SU-DHL-6 (cell line): ENCODE measurements around the gene HK1.

ENCODE experiments used
- CTCF ChIP-seq: fragments of 200-600 bp; sonication (generic); IDR thresholded peaks from one replicate; pipeline ENCODE4 v1.5.1; 2017; ENCODE audit warnings: antibody characterized with exemption, mild to moderate bottlenecking, low read length, moderate library complexity; ENCODE audit not compliant: insufficient read depth, poor library complexity, severe bottlenecking
- EZH2phosphoT487 ChIP-seq: fragments of 200-600 bp; sonication (generic), shearing (Covaris generic); conservative IDR thresholded peaks from 2 replicates; pipeline ENCODE4 v1.6.1; 2018; ENCODE audit warnings: mild to moderate bottlenecking, antibody characterized with exemption, low read length, moderate library complexity, mixed read lengths

- TF ChIP-seq CTCF (no peak), EZH2phosphoT487 (no peak)
Measured at GRCh38 chr10:69425041-69425440, 146.7 kb downstream of the HK1 start.
